ENCODE results near the gene ADGRA1.

GRCh38 chr10:133088956-133089800 is 1.5 kb downstream of the ADGRA1 start:
- no peak for TF ChIP-seq MAX (IDR thresholded peaks at IDR 0.05)
- no peak for TF ChIP-seq CTCF (IDR thresholded peaks at IDR 0.05)
- no peak for TF ChIP-seq EHMT2 (IDR thresholded peaks at IDR 0.05; ENCODE audit: low read depth)
- TF ChIP-seq MYC (IDR thresholded peaks at IDR 0.05; ENCODE audit: borderline replicate concordance, low read length), result no peak
- TF ChIP-seq ELK1 (IDR thresholded peaks at IDR 0.05; ENCODE audit: low read depth, low read length), result no peak
- TF ChIP-seq NPAS2 (CRISPR knock-in tag; IDR thresholded peaks at IDR 0.05; ENCODE audit: borderline replicate concordance), result no peak
- TF ChIP-seq, protein P1, sequence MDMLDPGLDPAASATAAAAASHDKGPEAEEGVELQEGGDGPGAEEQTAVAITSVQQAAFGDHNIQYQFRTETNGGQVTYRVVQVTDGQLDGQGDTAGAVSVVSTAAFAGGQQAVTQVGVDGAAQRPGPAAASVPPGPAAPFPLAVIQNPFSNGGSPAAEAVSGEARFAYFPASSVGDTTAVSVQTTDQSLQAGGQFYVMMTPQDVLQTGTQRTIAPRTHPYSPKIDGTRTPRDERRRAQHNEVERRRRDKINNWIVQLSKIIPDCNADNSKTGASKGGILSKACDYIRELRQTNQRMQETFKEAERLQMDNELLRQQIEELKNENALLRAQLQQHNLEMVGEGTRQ (IDR thresholded peaks at IDR 0.05), result no peak
- no peak for TF ChIP-seq RAD21 (conservative IDR thresholded peaks at IDR 0.05 in 1 of 2, IDR thresholded peaks at IDR 0.05 in 1 of 2)
